HCT116 (cell line): ENCODE measurements around the gene RAD54L2. TPM values are rescaled to one million over a fixed set of nuclear protein-coding genes. Genes with fewer than 3 reads are reported as not detected.

Experiments used
- ATAC-seq: fragments of 200-7000 bp; cut with Tn5 transposase; 2 replicates; pipeline ENCODE4 v1.9.1; 2020; ENCODE audit warnings: mild to moderate bottlenecking, moderate library complexity
- BruUV-seq: library from RNA; stranded (reverse); fragments of 400-500 nt; replicated peaks from 2 replicates; lab custom pipeline; 2021; lab: Mats Ljungman, UMichigan
- CTCF ChIA-PET: fragments of 300-600 bp; sonication (Branson Sonifier 250); formaldehyde crosslinking; loops from one replicate; lab custom pipeline; 2021; ENCODE audit warnings: antibody characterized with exemption; lab: Charles Lee
- POLR2A ChIA-PET: fragments of 300-600, 350-600 bp; sonication (Branson Sonifier 250); formaldehyde crosslinking; loops from one replicate; lab custom pipeline; 2021; ENCODE audit warnings: antibody characterized with exemption; lab: Charles Lee
- RAD21 ChIA-PET, 2 experiments: fragments of 300-600 bp; sonication (Branson Sonifier 250); formaldehyde crosslinking; loops; one replicate each; lab custom pipeline; 2023; ENCODE audit warnings: low total read pairs in 2 of 2; ENCODE audit not compliant: uncharacterized antibody in 2 of 2, unreplicated experiment in 2 of 2, low non-redundant PET in 1 of 2; lab: Charles Lee
- DNase-seq: peaks from one replicate; pipeline ENCODE4 v3.0.0-alpha.2; 2010; ENCODE audit warnings: low read depth, low spot score
- H2AFZ ChIP-seq: fragments of 200-600 bp; shearing (Covaris generic), sonication (generic); 2 replicates; pipeline ENCODE4 v1.6.1; 2017; ENCODE audit warnings: low read depth, mixed run types, mixed read lengths, antibody characterized with exemption, low read length; ENCODE audit not compliant: poor library complexity, severe bottlenecking
- H3K27ac ChIP-seq: 2 replicates; pipeline ENCODE4 v1.5.1; 2012; ENCODE audit warnings: low read depth, low read length
- H3K27me3 ChIP-seq: fragments of 200-600 bp; sonication (generic); 2 replicates; pipeline ENCODE4 v1.6.1; 2016; ENCODE audit warnings: mixed run types, low read length, mixed read lengths; ENCODE audit not compliant: insufficient read depth
- H3K36me3 ChIP-seq, 2 experiments: fragments of 200-500 bp in 1 of 2; fragments of 200-600 bp in 1 of 2; sonication (Bioruptor generic) in 1 of 2; sonication (generic) in 1 of 2; 2 replicates each; pipeline versions ENCODE4 v1.5.1 to v1.6.1; 2014 to 2016; ENCODE audit warnings: low read length in 2 of 2, inconsistent platforms in 1 of 2, mixed read lengths in 1 of 2, mixed run types in 1 of 2; ENCODE audit not compliant: insufficient read depth in 2 of 2, control insufficient read depth in 1 of 2
- H3K4me1 ChIP-seq, 2 experiments: fragments of 200-600 bp in 1 of 2; sonication (generic) in 1 of 2; 2 replicates each; pipeline versions ENCODE4 v1.5.1 to v1.6.1; 2012 to 2017; ENCODE audit warnings: low read length in 2 of 2, inconsistent platforms in 1 of 2, mild to moderate bottlenecking in 1 of 2, mixed read lengths in 1 of 2, mixed run types in 1 of 2, moderate library complexity in 1 of 2; ENCODE audit not compliant: insufficient read depth in 2 of 2, control insufficient read depth in 1 of 2
- H3K4me2 ChIP-seq: fragments of 200-600 bp; sonication (generic); 2 replicates; pipeline ENCODE4 v1.6.1; 2017; ENCODE audit warnings: mixed run types, low read length, mixed read lengths
- H3K4me3 ChIP-seq, 2 experiments: fragments of 200-600 bp in 1 of 2; sonication (generic) in 1 of 2; replicated peaks in 1 of 2; 2 replicates each; pipeline ENCODE4 v1.5.1; 2011 to 2016; ENCODE audit warnings: low read length in 2 of 2, control low read depth in 1 of 2, low read depth in 1 of 2, mild to moderate bottlenecking in 1 of 2, mixed read lengths in 1 of 2, mixed run types in 1 of 2
- H3K79me2 ChIP-seq: fragments of 200-600 bp; sonication (generic); 2 replicates; pipeline ENCODE4 v1.6.1; 2017; ENCODE audit warnings: mild to moderate bottlenecking, mixed run types, low read length, moderate library complexity, mixed read lengths; ENCODE audit not compliant: insufficient read depth
- H3K9ac ChIP-seq: fragments of 200-600 bp; sonication (generic); 2 replicates; pipeline ENCODE4 v1.6.1; 2016; ENCODE audit warnings: low read length, mixed read lengths
- H3K9me2 ChIP-seq: fragments of 200-600 bp; sonication (generic), shearing (Covaris generic); 2 replicates; pipeline ENCODE4 v1.6.1; 2017; ENCODE audit warnings: mixed run types, mild to moderate bottlenecking, moderate library complexity; ENCODE audit not compliant: insufficient read depth
- H3K9me3 ChIP-seq, 2 experiments: fragments of 200-500 bp in 1 of 2; fragments of 200-600 bp in 1 of 2; sonication (Bioruptor generic) in 1 of 2; sonication (generic) in 1 of 2; 2 replicates each; pipeline ENCODE4 v1.6.1; 2014 to 2017; ENCODE audit warnings: low read length in 2 of 2, mixed read lengths in 2 of 2, inconsistent platforms in 1 of 2, low read depth in 1 of 2, mild to moderate bottlenecking in 1 of 2, mixed run types in 1 of 2, moderate library complexity in 1 of 2; ENCODE audit not compliant: control insufficient read depth in 1 of 2, insufficient read depth in 1 of 2
- H4K20me1 ChIP-seq: fragments of 200-600 bp; sonication (generic), shearing (Covaris generic); 2 replicates; pipeline ENCODE4 v1.6.1; 2017; ENCODE audit warnings: mixed run types, mild to moderate bottlenecking, moderate library complexity; ENCODE audit not compliant: insufficient read depth
- ATF3 ChIP-seq: IDR thresholded peaks from 2 replicates; pipeline ENCODE4 v1.6.1; 2012
- CEBPB ChIP-seq: IDR thresholded peaks from 2 replicates; pipeline ENCODE4 v1.6.1; 2012; ENCODE audit warnings: low read depth
- FOSL1 ChIP-seq: IDR thresholded peaks from 2 replicates; pipeline ENCODE4 v1.6.1; 2012; ENCODE audit warnings: low read depth
- JUND ChIP-seq: IDR thresholded peaks from 2 replicates; pipeline ENCODE4 v1.6.1; 2012
- POLR2A ChIP-seq: IDR thresholded peaks from 2 replicates; pipeline ENCODE4 v1.7.0; 2011; ENCODE audit warnings: borderline replicate concordance; ENCODE audit not compliant: insufficient read depth, insufficient read length; ENCODE audit errors: extremely low read depth
- POLR2AphosphoS5 ChIP-seq: IDR thresholded peaks from 2 replicates; pipeline ENCODE4 v1.6.1; 2011; ENCODE audit warnings: mild to moderate bottlenecking, low read depth, low read length, moderate library complexity
- SIN3A ChIP-seq: IDR thresholded peaks from 2 replicates; pipeline ENCODE4 v1.6.1; 2012; ENCODE audit warnings: low read depth
- TCF7L2 ChIP-seq: IDR thresholded peaks from 2 replicates; pipeline ENCODE4 v1.7.0; 2011; ENCODE audit warnings: borderline replicate concordance, inconsistent platforms; ENCODE audit not compliant: insufficient read depth, insufficient read length; ENCODE audit errors: extremely low read depth
- ZBTB33 ChIP-seq: IDR thresholded peaks from 2 replicates; pipeline ENCODE4 v1.6.1; 2011; ENCODE audit warnings: mild to moderate bottlenecking, low read length, moderate library complexity; ENCODE audit not compliant: insufficient replicate concordance; ENCODE audit errors: extremely low read depth
- ZNF274 ChIP-seq: fragments of 200-500 bp; sonication (Bioruptor generic); IDR thresholded peaks from 2 replicates; pipeline ENCODE4 v1.6.1; 2014; ENCODE audit warnings: mild to moderate bottlenecking, low read depth, low read length, inconsistent platforms
- intact Hi-C: fragments of 100-400 bp; cut with micrococcal nuclease; formaldehyde crosslinking; loops from 2 replicates; pipeline ENCODE4 v1.10.0; 2022
- total RNA-seq: library from RNA; stranded (reverse); gene quantifications from one replicate; pipeline ENCODE4 v1.2.1, GENCODE V29; 2021; ENCODE audit not compliant: unreplicated experiment

RAD54L2 gene
- total RNA-seq, 1 experiment from 2014 or later, result 20.2 TPM

- RAD21 ChIA-PET, result no interaction called here
- Histone ChIP-seq H3K4me3 (no peak overlapping the region), H3K79me2 (no peaks in the 10 kb centered on the region), H3K36me3 (no peaks in the 10 kb centered on the region), H3K9me3 (no peaks in the 10 kb centered on the region), H3K4me1 (peaks cover 3 to 11% of the 10 kb centered on the region in 2 experiments; a peak in 3 of 4 replicates), H3K27me3 (no peaks in the 10 kb centered on the region), H3K9me2 (no peaks in the 10 kb centered on the region), H3K4me2 (no peak overlapping the region), H2AFZ (no peak overlapping the region), H4K20me1 (no peaks in the 10 kb centered on the region), H3K9ac (no peak overlapping the region), H3K27ac (no peak overlapping the region)
- no TSS peak for BruUV-seq
- intact Hi-C loops, result no loop called here
- DNase-seq, result no peak
- no peak for ATAC-seq
- TF ChIP-seq ZBTB33, result no peak
- no peak for TF ChIP-seq FOSL1
- TF ChIP-seq JUND, result no peak
- no peak for TF ChIP-seq SIN3A
- TF ChIP-seq POLR2AphosphoS5, result no peak
- no peak for TF ChIP-seq ATF3
- no peak for TF ChIP-seq ZNF274
- no peak for TF ChIP-seq TCF7L2
- no peak for TF ChIP-seq CEBPB
- TF ChIP-seq POLR2A, result no peak
- CTCF ChIA-PET, result no interaction called here
- POLR2A ChIA-PET, result interaction anchor here (2.0 kb wide), 1 partner anchor 8 kb away, joined by 6 read pairs; the partner anchor contains the start of gene DCAF1
Observed at GRCh38 chr3:51508255-51508654, 30.3 kb upstream of the RAD54L2 start.
